HG03432 (cell line): Measurements from ENCODE around the gene FXN.

ENCODE experiments used
- ATAC-seq: cut with Tn5 transposase; IDR thresholded peaks from one replicate; pipeline ENCODE4 v1.9.1; 2021; ENCODE audit warnings: mild to moderate bottlenecking, moderate library complexity; ENCODE audit not compliant: unreplicated experiment

FXN gene

GRCh38 chr9:69137311-69137710, 101.8 kb downstream of the FXN start:
- ATAC-seq = no peak

- ATAC-seq = no peak
Measured at GRCh38 chr9:69139596-69139995, 104.0 kb downstream of the FXN start.

GRCh38 chr9:69140123-69140735, 104.7 kb downstream of the FXN start:
- ATAC-seq = no peak

GRCh38 chr9:69141851-69142250, 106.3 kb downstream of the FXN start:
- no peak for ATAC-seq

- ATAC-seq = no peak
Measured at GRCh38 chr9:69143291-69143690, 107.7 kb downstream of the FXN start.

- ATAC-seq = no peak
Measured at GRCh38 chr9:69145144-69145715, 109.7 kb downstream of the FXN start.

GRCh38 chr9:69147041-69147834, 111.7 kb downstream of the FXN start:
- ATAC-seq = no peak

- ATAC-seq = no peak
Measured at GRCh38 chr9:69149321-69149807, 113.8 kb downstream of the FXN start.
